G401.6 (cell line): ENCODE data around the gene P3H2.
"Not testable (repeated sequence)": the region's sequence is repeated elsewhere in the genome, so short reads cannot be mapped to it uniquely, and the experiment has no call there.

Source experiments
- FAIRE-seq: peaks from 2 replicates; lab custom pipeline; 2012; peaks lifted over from hg19 to GRCh38; lab: Jason Lieb, UNC

The P3H2 gene

GRCh38 chr3:190120269-190121060, at the start of gene P3H2:
P3H2 (minus strand) TSS chr3:190120897; CDS start chr3:190120731, 166 bp downstream.
- FAIRE-seq = peak; percentile 94

- peak; percentile 33 for FAIRE-seq
Observed at GRCh38 chr3:190169877-190170276, 49.2 kb upstream of the P3H2 start.

- FAIRE-seq = no peak
Observed at GRCh38 chr3:190169243-190169642, 48.5 kb upstream of the P3H2 start.

- no peak for FAIRE-seq
Observed at GRCh38 chr3:190167936-190168680, 47.4 kb upstream of the P3H2 start.

- FAIRE-seq = no peak
Observed at GRCh38 chr3:190166948-190167347, 46.3 kb upstream of the P3H2 start.

GRCh38 chr3:190165253-190165652, 44.6 kb upstream of the P3H2 start:
- FAIRE-seq = peak; percentile 56

GRCh38 chr3:190162013-190162412, 41.3 kb upstream of the P3H2 start:
- FAIRE-seq = not testable (repeated sequence)

- no peak for FAIRE-seq
Observed at GRCh38 chr3:190159902-190160435, 39.3 kb upstream of the P3H2 start.

GRCh38 chr3:190158261-190158660, 37.6 kb upstream of the P3H2 start:
- no peak for FAIRE-seq

GRCh38 chr3:190155752-190156151, 35.1 kb upstream of the P3H2 start:
- FAIRE-seq = no peak

GRCh38 chr3:190150681-190151080, 30.0 kb upstream of the P3H2 start:
- FAIRE-seq = no peak

- FAIRE-seq = not testable (repeated sequence)
Observed at GRCh38 chr3:190149830-190150619, 29.3 kb upstream of the P3H2 start.

- not testable (repeated sequence) for FAIRE-seq
Observed at GRCh38 chr3:190144793-190145192, 24.1 kb upstream of the P3H2 start.

GRCh38 chr3:190142041-190142440, 21.3 kb upstream of the P3H2 start:
- no peak for FAIRE-seq

GRCh38 chr3:190139365-190139764, 18.7 kb upstream of the P3H2 start:
- no peak for FAIRE-seq

GRCh38 chr3:190132371-190132770, 11.7 kb upstream of the P3H2 start:
- no peak for FAIRE-seq

GRCh38 chr3:190131329-190131728, 10.6 kb upstream of the P3H2 start:
- no peak for FAIRE-seq

- no peak for FAIRE-seq
Observed at GRCh38 chr3:190130696-190131095, 10.0 kb upstream of the P3H2 start.

GRCh38 chr3:190130037-190130436, 9.3 kb upstream of the P3H2 start:
- no peak for FAIRE-seq

GRCh38 chr3:190127797-190128196, 7.1 kb upstream of the P3H2 start:
- no peak for FAIRE-seq

GRCh38 chr3:190127195-190127594, 6.5 kb upstream of the P3H2 start:
- FAIRE-seq = no peak

- FAIRE-seq = no peak
Observed at GRCh38 chr3:190125436-190126068, 4.9 kb upstream of the P3H2 start.
